Karpas-422 (cell line): ENCODE measurements around the gene CNOT6L. TPM values are rescaled to one million over a fixed set of nuclear protein-coding genes. Genes with fewer than 3 reads are reported as not detected.

ENCODE experiments used
- DNase-seq: peaks from one replicate; pipeline ENCODE4 v3.0.0-alpha.2; 2015
- H2AFZ ChIP-seq: fragments of 200-600 bp; sonication (generic); 2 replicates; pipeline ENCODE4 v1.6.1; 2014; ENCODE audit warnings: antibody characterized with exemption, low read length, mixed read lengths
- H3K27ac ChIP-seq: fragments of 200-600 bp; sonication (generic); 2 replicates; pipeline ENCODE4 v1.5.1; 2014; ENCODE audit warnings: mild to moderate bottlenecking, low read length, moderate library complexity
- H3K27me3 ChIP-seq: fragments of 200-600 bp; sonication (generic); 2 replicates; pipeline ENCODE4 v1.6.1; 2014; ENCODE audit warnings: low read length, mixed read lengths
- H3K36me3 ChIP-seq: fragments of 200-600 bp; sonication (generic); 2 replicates; pipeline ENCODE4 v1.6.1; 2014; ENCODE audit warnings: low read length, mixed read lengths; ENCODE audit not compliant: insufficient read depth
- H3K4me1 ChIP-seq: fragments of 200-600 bp; sonication (generic); 2 replicates; pipeline ENCODE4 v1.6.1; 2014; ENCODE audit warnings: mild to moderate bottlenecking, low read length, mixed read lengths
- H3K4me2 ChIP-seq: fragments of 200-600 bp; sonication (generic); 2 replicates; pipeline ENCODE4 v1.6.1; 2014; ENCODE audit warnings: low read length, low read depth, mild to moderate bottlenecking; ENCODE audit not compliant: poor library complexity, severe bottlenecking
- H3K4me3 ChIP-seq: fragments of 200-600 bp; sonication (generic); 2 replicates; pipeline ENCODE4 v1.5.1; 2014; ENCODE audit warnings: mild to moderate bottlenecking, antibody characterized with exemption, low read length, mixed read lengths
- H3K79me2 ChIP-seq: fragments of 200-600 bp; sonication (generic); 2 replicates; pipeline ENCODE4 v1.6.1; 2014; ENCODE audit warnings: mild to moderate bottlenecking, low read length, mixed read lengths
- H3K9ac ChIP-seq: fragments of 200-600 bp; sonication (generic); 2 replicates; pipeline ENCODE4 v1.6.0; 2014; ENCODE audit warnings: low read length
- H3K9me2 ChIP-seq: fragments of 200-600 bp; sonication (generic), shearing (Covaris generic); replicated peaks from 2 replicates; pipeline ENCODE4 v1.6.0; 2014; ENCODE audit warnings: mild to moderate bottlenecking, low read length, moderate library complexity; ENCODE audit not compliant: insufficient read depth
- H3K9me3 ChIP-seq: fragments of 300-700, 200-600 bp; sonication (generic); 2 replicates; pipeline ENCODE4 v1.6.1; 2014; ENCODE audit warnings: low read length, mixed read lengths
- H4K20me1 ChIP-seq: fragments of 200-600 bp; sonication (generic); 2 replicates; pipeline ENCODE4 v1.6.1; 2014; ENCODE audit warnings: mild to moderate bottlenecking, antibody characterized with exemption, low read length, low read depth; ENCODE audit not compliant: insufficient read depth
- total RNA-seq: library from RNA; depleted of rRNA; stranded (reverse); fragments of >200 nt; shearing (Covaris generic); gene quantifications from 2 replicates; pipeline ENCODE4 v1.2.3, GENCODE V29; 2014; ENCODE audit warnings: low replicate concordance

The CNOT6L gene
- total RNA-seq, 1 experiment from 2014 or later: 16.7 TPM

DNA sequence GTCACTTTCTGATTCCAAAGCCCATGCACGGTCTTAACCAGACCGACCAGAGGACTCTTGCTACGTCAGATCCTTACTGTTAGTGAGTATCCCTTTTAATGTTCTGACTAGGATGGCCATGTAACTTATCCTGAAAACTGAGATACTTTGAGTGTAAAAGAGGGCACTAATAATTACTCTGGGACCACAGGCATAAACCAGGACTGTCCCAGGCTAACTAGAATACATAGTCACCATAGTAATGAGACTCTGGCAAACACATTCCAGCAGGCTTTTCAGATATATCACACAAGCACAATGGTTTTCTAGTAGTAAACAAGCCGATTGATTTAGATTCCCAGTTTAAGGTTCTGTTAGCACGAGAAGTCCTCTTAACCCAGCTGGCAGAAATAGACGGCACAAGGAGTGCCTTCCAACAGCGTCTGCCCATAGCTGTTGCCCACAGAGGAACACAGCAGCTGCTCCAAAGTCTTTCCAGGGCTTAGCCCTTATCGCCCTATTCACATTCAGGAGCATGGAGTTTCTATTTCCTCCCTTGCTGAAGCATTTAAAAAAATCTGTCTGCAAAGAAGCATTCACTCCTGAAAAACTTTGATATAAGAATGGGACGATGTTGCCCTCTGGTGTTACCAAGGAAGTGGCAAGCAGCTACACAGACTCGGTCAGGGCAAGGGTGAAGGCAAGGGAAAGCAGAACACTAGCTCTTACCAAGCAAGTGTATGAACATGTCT lies 121.1 kb downstream of the CNOT6L start:
- H3K9ac ChIP-seq: no peak overlapping the region
- H4K20me1 ChIP-seq: no peaks in the 10 kb centered on the region
- no peaks in the 10 kb centered on the region for H3K79me2 ChIP-seq
- no peaks in the 10 kb centered on the region for H3K27me3 ChIP-seq
- no peak overlapping the region for H3K4me3 ChIP-seq
- H3K9me3 ChIP-seq: no peaks in the 10 kb centered on the region
- H3K4me2 ChIP-seq: no peak overlapping the region
- H3K36me3 ChIP-seq: no peaks in the 10 kb centered on the region
- no peak overlapping the region for H2AFZ ChIP-seq
- H3K27ac ChIP-seq: no peak overlapping the region
- no peaks in the 10 kb centered on the region for H3K4me1 ChIP-seq
- no peaks in the 10 kb centered on the region for H3K9me2 ChIP-seq
- DNase-seq: peak; percentile 52

DNA sequence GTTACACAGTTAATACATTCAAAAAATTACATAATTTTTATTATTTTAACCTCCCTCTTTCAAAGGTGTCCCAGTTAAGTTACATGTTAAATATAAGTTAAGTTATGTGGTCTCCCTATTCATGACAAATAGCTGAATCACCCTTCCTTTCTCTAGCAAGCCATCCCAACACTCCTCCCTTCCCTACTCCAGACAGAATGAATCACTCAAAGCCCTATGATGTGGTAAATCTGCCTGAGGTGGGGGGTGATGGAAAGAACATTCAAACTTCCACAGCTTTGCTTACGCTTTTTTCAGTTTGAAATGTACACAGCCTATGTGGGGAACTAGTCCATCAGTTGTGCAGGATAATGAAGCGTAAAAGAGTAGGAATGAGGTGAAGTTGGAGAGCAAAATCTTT lies 123.4 kb downstream of the CNOT6L start:
- no peaks in the 10 kb centered on the region for H3K36me3 ChIP-seq

DNA sequence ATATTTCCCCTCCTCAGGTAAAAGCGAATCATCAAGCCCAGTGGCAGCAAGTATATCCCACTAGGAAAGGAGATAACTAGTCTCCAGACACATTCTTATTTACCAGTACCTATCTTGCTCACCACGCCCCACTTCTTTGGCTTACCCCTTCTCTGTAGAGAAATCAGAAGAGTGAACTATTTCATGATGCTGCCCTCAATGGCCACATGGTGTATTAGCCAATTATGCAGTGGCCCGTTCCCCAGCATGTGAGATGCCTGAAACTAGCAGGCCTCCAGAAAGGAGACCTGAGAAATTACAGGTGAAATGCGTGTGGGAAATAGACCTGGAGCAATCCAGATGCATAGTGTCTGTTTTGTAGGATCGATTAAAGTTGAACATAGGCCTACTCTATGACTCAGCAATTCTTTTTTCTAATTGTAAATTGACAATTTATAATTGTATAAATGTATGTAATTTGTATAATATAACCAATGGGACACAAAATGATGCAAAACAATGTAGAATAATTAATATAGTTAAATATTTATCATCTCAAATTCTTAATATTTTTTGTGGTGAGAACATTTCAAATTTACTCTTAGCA lies 126.2 kb downstream of the CNOT6L start:
- Histone ChIP-seq H3K36me3 (no peaks in the 10 kb centered on the region), H3K9me3 (no peaks in the 10 kb centered on the region), H3K9ac (no peak overlapping the region), H3K27me3 (no peaks in the 10 kb centered on the region), H3K4me3 (no peak overlapping the region), H3K79me2 (no peaks in the 10 kb centered on the region), H2AFZ (no peak overlapping the region), H4K20me1 (no peaks in the 10 kb centered on the region), H3K4me1 (no peaks in the 10 kb centered on the region), H3K4me2 (no peak overlapping the region), H3K27ac (no peak overlapping the region), H3K9me2 (no peaks in the 10 kb centered on the region)
- DNase-seq: no peak

More for the DNA sequence above, 123.4 kb downstream of the CNOT6L start:
- no peaks in the 10 kb centered on the region for H3K27me3 ChIP-seq
- no peak overlapping the region for H3K27ac ChIP-seq
- H2AFZ ChIP-seq: no peak overlapping the region
- no peak overlapping the region for H3K4me2 ChIP-seq
- no peak overlapping the region for H3K9ac ChIP-seq
- no peaks in the 10 kb centered on the region for H3K9me2 ChIP-seq
- H3K4me3 ChIP-seq: no peak overlapping the region
- DNase-seq: no peak
- no peaks in the 10 kb centered on the region for H3K4me1 ChIP-seq
- no peaks in the 10 kb centered on the region for H3K9me3 ChIP-seq
- no peaks in the 10 kb centered on the region for H4K20me1 ChIP-seq
- H3K79me2 ChIP-seq: no peaks in the 10 kb centered on the region

DNA sequence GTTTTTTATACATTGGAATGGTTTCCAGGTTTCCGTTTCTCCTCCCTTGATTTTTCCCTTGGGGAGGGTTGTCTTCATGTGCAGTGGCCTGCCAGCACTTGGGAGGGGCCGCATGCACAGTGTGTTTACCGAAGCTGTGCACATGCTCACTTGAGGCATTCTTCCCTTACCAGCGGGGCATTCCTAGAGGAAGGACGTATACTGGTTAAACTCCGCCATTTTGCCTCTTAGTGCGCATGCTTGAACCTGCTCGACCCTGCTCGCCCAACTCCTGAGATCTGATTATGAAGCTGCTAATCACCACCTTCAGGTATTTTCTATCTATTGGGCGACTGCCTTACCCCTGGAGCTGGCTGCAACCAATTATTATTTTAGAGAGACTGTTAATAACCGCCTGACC lies 137.4 kb downstream of the CNOT6L start:
- no peaks in the 10 kb centered on the region for H3K9me2 ChIP-seq
- H3K4me2 ChIP-seq: no peak overlapping the region
- no peaks in the 10 kb centered on the region for H3K79me2 ChIP-seq
- H3K27ac ChIP-seq: no peak overlapping the region
- H3K4me3 ChIP-seq: no peak overlapping the region
- no peaks in the 10 kb centered on the region for H3K9me3 ChIP-seq
- H3K4me1 ChIP-seq: no peaks in the 10 kb centered on the region
- H3K36me3 ChIP-seq: no peaks in the 10 kb centered on the region
- no peak overlapping the region for H2AFZ ChIP-seq
- H4K20me1 ChIP-seq: no peaks in the 10 kb centered on the region
- DNase-seq: no peak
- H3K9ac ChIP-seq: no peak overlapping the region
- no peaks in the 10 kb centered on the region for H3K27me3 ChIP-seq

DNA sequence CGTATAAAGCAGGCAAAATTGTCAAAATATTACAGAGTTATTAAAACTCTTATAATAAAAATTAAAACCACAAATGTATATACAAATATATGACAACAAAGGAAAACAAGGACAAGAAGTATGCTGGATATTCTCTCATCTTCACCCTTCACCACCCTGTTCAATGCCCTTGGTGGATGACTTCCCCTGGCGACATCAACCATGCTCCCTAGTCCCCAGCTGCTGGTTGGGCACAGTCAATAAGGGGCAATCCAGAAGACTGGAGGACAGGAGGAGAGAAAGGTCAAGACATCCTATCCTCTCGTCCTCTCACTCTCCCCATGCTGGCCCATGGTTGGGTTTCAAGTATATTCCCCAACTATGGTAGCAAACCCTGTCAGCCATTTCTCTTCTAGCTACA lies 142.3 kb downstream of the CNOT6L start:
- Histone ChIP-seq H3K4me3 (no peak overlapping the region), H3K79me2 (no peaks in the 10 kb centered on the region), H3K9me2 (no peaks in the 10 kb centered on the region), H3K9me3 (no peaks in the 10 kb centered on the region), H3K4me1 (no peaks in the 10 kb centered on the region), H3K9ac (no peak overlapping the region), H3K27me3 (no peaks in the 10 kb centered on the region), H3K36me3 (no peaks in the 10 kb centered on the region), H4K20me1 (no peaks in the 10 kb centered on the region), H2AFZ (no peak overlapping the region), H3K4me2 (no peak overlapping the region), H3K27ac (no peak overlapping the region)
- DNase-seq: no peak

DNA sequence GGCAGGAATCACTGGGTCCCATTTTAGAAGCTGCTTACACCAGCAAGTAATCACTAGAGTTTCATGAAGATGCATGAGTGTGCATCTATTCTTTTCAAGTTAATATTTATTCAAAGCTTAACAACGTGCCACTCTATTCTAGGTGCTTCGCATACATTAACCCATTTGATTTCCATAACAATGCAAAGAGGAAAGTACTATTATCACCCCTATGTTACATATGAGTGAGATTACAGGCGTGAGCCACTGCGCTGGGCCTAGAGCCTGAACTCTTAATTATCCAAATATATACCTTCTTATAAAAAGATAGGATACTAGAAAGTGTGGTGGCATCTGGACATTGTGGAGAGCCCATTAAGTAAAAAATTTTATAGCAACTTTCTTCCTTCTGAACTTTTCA lies 148.1 kb downstream of the CNOT6L start:
- Histone ChIP-seq H3K79me2 (no peaks in the 10 kb centered on the region), H2AFZ (no peak overlapping the region), H3K27me3 (no peaks in the 10 kb centered on the region)

DNA sequence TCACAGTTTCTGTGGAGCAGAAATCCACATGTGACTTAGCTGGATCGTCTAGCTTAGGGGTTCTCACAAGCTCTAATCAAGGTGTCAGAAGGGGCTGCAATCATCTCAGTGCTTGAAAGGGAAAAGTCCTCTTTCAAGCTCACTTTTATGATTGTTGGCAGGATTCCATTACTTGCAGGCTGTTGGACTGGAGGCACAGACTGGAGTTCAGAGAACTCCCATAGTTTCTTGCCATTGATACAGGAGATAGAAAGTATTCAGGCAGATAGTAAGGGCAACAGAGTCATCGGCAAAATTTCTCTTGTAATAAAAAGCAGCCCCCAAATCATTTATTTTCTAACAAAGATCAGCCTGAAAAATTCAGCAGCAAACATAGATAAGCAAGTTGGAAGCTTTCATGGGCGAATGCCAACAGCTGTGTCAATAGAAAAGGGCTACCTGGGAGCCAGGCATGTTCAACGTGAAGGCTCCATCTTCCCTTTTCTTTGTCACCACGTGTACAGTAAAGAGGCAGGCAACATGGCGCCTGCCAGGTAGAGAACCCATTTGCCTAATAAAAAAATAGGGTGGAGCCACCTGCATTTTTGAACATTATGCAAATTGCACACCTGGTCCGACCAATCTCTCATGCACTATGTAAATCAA lies 149.1 kb downstream of the CNOT6L start:
- Histone ChIP-seq H2AFZ (no peak overlapping the region), H3K9me3 (no peaks in the 10 kb centered on the region), H3K27me3 (no peaks in the 10 kb centered on the region), H4K20me1 (no peaks in the 10 kb centered on the region), H3K4me2 (no peak overlapping the region), H3K4me1 (peaks cover 6% of the 10 kb centered on the region), H3K9ac (no peak overlapping the region), H3K79me2 (no peaks in the 10 kb centered on the region), H3K4me3 (no peak overlapping the region), H3K9me2 (no peaks in the 10 kb centered on the region), H3K27ac (no peak overlapping the region), H3K36me3 (no peaks in the 10 kb centered on the region)
- DNase-seq: no peak

More for the DNA sequence above, 148.1 kb downstream of the CNOT6L start:
- Histone ChIP-seq H3K36me3 (no peaks in the 10 kb centered on the region), H3K4me3 (no peak overlapping the region), H3K4me2 (no peak overlapping the region), H3K4me1 (peaks cover 6% of the 10 kb centered on the region), H3K9me2 (no peaks in the 10 kb centered on the region), H3K9me3 (no peaks in the 10 kb centered on the region), H3K27ac (no peak overlapping the region), H3K9ac (no peak overlapping the region), H4K20me1 (no peaks in the 10 kb centered on the region)
- no peak for DNase-seq

DNA sequence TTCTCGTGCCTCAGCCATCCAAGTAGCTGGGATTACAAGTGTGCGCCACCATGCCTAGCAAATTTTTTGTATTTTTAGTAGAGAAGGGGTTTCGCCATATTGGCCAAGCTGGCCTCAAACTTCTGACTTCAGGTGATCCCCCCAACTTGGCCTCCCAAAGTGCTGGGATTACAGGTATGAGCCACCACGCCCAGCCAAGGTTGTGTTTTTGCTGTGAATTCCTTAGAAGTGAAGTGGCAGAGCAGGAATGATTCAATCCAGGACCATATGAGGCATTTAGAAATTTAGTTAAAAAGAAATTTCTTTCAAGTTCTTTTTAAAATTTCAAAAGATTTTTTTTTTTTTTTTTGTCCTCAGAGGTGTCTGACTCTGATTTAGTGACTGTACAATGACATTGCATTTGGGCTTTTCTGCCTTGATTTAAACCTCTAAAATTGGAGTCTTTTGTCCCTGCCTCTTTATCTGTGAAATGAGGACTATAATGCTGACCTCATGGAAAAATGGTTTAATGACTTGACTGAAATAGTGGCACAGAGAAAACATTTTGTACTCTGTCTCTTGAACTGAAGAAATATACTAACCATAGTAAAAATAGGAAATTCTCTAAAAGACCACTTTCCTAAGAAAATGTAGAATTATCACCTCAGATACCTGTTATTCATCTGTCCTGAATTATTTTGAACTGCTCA lies 153.6 kb downstream of the CNOT6L start:
- H3K4me2 ChIP-seq: no peak overlapping the region
- H4K20me1 ChIP-seq: no peaks in the 10 kb centered on the region
- H3K9me2 ChIP-seq: no peaks in the 10 kb centered on the region
- no peak overlapping the region for H3K4me3 ChIP-seq
- DNase-seq: no peak
- H3K79me2 ChIP-seq: no peaks in the 10 kb centered on the region
- no peaks in the 10 kb centered on the region for H3K36me3 ChIP-seq
- H3K9me3 ChIP-seq: no peaks in the 10 kb centered on the region
- H2AFZ ChIP-seq: no peak overlapping the region
- peaks cover 6% of the 10 kb centered on the region for H3K4me1 ChIP-seq
- no peak overlapping the region for H3K9ac ChIP-seq
- H3K27ac ChIP-seq: no peak overlapping the region
- H3K27me3 ChIP-seq: no peaks in the 10 kb centered on the region
